Body of pancreas (tissue), 4 donors: Measurements from ENCODE around the gene TSKS.

Experiments
- POLR2A ChIP-seq, 3 donors: fragments of 450-650 bp; IDR thresholded peaks; one replicate each; pipeline ENCODE4 v1.6.1; 2016; ENCODE audit warnings: antibody characterized with exemption in 3 of 3, mild to moderate bottlenecking in 2 of 3
- TF ChIP-seq, protein P1 (sequence below), 7 experiments: fragments of 450-650 bp in 4 of 7; fragments of 200-600 bp in 3 of 7; sonication (generic) in 3 of 7; IDR thresholded peaks; one replicate each; pipeline ENCODE4 v1.5.1; 2016 to 2019; ENCODE audit warnings: antibody characterized with exemption in 7 of 7

DNA sequence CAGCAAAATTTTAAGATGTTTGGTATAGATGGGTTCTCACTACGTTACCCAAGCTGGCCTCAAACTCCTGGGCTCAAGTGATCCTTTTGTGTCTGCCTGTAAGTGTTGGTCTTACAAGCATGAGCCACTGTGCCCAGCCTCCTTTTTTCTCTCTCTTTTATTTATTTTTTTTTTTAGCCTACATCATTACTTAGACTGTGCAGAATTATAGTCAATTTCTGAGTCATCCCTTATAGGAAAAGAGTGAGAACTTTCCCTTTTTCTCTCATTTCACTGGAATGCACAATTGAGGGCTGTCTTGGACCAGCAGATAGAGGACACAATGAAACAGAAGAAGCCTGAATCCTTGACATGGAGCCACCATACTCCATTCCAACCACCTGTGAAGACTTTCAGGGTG, 13.3 kb downstream of the TSKS start:
- TF ChIP-seq, protein P1, sequence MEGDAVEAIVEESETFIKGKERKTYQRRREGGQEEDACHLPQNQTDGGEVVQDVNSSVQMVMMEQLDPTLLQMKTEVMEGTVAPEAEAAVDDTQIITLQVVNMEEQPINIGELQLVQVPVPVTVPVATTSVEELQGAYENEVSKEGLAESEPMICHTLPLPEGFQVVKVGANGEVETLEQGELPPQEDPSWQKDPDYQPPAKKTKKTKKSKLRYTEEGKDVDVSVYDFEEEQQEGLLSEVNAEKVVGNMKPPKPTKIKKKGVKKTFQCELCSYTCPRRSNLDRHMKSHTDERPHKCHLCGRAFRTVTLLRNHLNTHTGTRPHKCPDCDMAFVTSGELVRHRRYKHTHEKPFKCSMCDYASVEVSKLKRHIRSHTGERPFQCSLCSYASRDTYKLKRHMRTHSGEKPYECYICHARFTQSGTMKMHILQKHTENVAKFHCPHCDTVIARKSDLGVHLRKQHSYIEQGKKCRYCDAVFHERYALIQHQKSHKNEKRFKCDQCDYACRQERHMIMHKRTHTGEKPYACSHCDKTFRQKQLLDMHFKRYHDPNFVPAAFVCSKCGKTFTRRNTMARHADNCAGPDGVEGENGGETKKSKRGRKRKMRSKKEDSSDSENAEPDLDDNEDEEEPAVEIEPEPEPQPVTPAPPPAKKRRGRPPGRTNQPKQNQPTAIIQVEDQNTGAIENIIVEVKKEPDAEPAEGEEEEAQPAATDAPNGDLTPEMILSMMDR (IDR thresholded peaks at IDR 0.05) = no peak
- TF ChIP-seq POLR2A (IDR thresholded peaks at IDR 0.05) = no peak
